Measurements from ENCODE around the gene CLSTN2. TPM values are rescaled to one million over a fixed set of nuclear protein-coding genes. Genes with fewer than 3 reads are reported as not detected.

CLSTN2 gene
- total and polyA plus RNA-seq, 2 donors from 2014 or later = 2.0 to 12.0 TPM

DNA sequence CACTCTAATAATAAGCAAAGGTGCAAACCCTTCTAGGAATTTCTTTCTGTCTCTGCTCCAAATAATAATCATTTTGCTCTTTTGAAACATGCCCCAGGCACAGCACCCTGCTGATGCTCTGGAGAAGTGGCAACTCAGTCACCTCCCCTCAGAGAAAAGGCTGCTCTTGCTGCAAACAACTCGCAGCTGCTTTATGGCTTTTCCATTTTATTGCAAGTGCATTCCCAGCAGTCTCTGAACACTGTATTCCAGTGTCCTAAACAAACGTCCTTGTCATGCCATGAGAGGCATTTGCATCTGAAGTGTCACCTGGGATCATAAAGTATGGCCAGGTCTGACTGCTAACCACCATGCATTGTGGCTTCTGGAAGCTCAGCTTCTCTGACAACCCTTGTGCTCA, 384.8 kb downstream of the CLSTN2 start:
- intact Hi-C loops (cut with DNase I) = no loop called here
- Histone ChIP-seq H3K4me3 (ENCODE audit: low read length in 3 of 3) (no peak overlapping the region), H3K36me3 (ENCODE audit: control insufficient read depth in 2 of 3, insufficient read depth in 3 of 3, low read length in 3 of 3) (no peaks in the 10 kb centered on the region), H3K27me3 (ENCODE audit: control insufficient read depth, insufficient read depth, low read length) (no peaks in the 10 kb centered on the region), H3K9ac (ENCODE audit: low read length in 3 of 3) (no peak overlapping the region), H3K27ac (ENCODE audit: low read depth in 2 of 2, low read length in 2 of 2) (no peak overlapping the region), H3K9me3 (ENCODE audit: control insufficient read depth in 2 of 3, insufficient read depth in 1 of 3, low read length in 3 of 3) (no peaks in the 10 kb centered on the region), H3K4me1 (ENCODE audit: control insufficient read depth in 2 of 3, insufficient read depth in 2 of 3, low read depth in 1 of 3, low read length in 3 of 3) (no peaks in the 10 kb centered on the region)
- DNase-seq (no peak), FAIRE-seq (no peak)
- TF ChIP-seq CTCF (IDR thresholded peaks at IDR 0.05; ENCODE audit: borderline replicate concordance, extremely low read depth, insufficient read depth) = no peak

DNA sequence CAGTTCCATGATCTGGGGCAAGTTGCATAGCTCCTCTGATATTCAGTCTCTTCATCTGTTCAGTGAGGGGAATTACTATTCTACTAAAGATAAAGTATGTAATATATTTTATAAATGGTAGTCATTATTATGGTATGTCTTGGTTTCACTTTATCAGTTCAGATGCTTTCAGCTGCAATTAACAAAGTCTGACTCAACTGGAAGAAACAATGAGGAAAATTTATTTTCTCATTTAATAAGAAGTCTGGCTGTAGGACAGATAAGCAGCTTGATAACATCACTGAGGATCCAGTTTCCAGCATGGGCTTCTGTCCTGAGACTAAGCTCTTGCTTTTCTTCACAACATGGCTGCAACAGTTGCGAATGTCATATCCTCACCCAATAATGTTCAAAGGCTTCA, 388.6 kb downstream of the CLSTN2 start:
- H3K27me3 ChIP-seq (ENCODE audit: control insufficient read depth, insufficient read depth, low read length) = no peaks in the 10 kb centered on the region
- no peak overlapping the region for H3K9ac ChIP-seq (ENCODE audit: low read length in 3 of 3)
- intact Hi-C loops (cut with DNase I) = no loop called here
- no peaks in the 10 kb centered on the region for H3K36me3 ChIP-seq (ENCODE audit: control insufficient read depth in 2 of 3, insufficient read depth in 3 of 3, low read length in 3 of 3)
- no peaks in the 10 kb centered on the region for H3K4me1 ChIP-seq (ENCODE audit: control insufficient read depth in 2 of 3, insufficient read depth in 2 of 3, low read depth in 1 of 3, low read length in 3 of 3)
- TF ChIP-seq CTCF (IDR thresholded peaks at IDR 0.05; ENCODE audit: borderline replicate concordance, extremely low read depth, insufficient read depth) = no peak
- H3K9me3 ChIP-seq (ENCODE audit: control insufficient read depth in 2 of 3, insufficient read depth in 1 of 3, low read length in 3 of 3) = no peaks in the 10 kb centered on the region
- DNase-seq (no peak), FAIRE-seq (no peak)
- no peak overlapping the region for H3K27ac ChIP-seq (ENCODE audit: low read depth in 2 of 2, low read length in 2 of 2)
- no peak overlapping the region for H3K4me3 ChIP-seq (ENCODE audit: low read length in 3 of 3)

GRCh38 chr3:140332131-140332530, 397.1 kb downstream of the CLSTN2 start:
- H3K27me3 ChIP-seq (ENCODE audit: control insufficient read depth, insufficient read depth, low read length) = no peaks in the 10 kb centered on the region
- DNase-seq (no peak), FAIRE-seq (no peak)
- H3K9me3 ChIP-seq (ENCODE audit: control insufficient read depth in 2 of 3, insufficient read depth in 1 of 3, low read length in 3 of 3) = no peaks in the 10 kb centered on the region
- H3K4me1 ChIP-seq (ENCODE audit: control insufficient read depth in 2 of 3, insufficient read depth in 2 of 3, low read depth in 1 of 3, low read length in 3 of 3) = no peaks in the 10 kb centered on the region
- TF ChIP-seq CTCF (IDR thresholded peaks at IDR 0.05; ENCODE audit: borderline replicate concordance, extremely low read depth, insufficient read depth) = no peak
- H3K36me3 ChIP-seq (ENCODE audit: control insufficient read depth in 2 of 3, insufficient read depth in 3 of 3, low read length in 3 of 3) = no peaks in the 10 kb centered on the region
- no peak overlapping the region for H3K4me3 ChIP-seq (ENCODE audit: low read length in 3 of 3)
- intact Hi-C loops (cut with DNase I) = no loop called here
- H3K9ac ChIP-seq (ENCODE audit: low read length in 3 of 3) = no peak overlapping the region
- H3K27ac ChIP-seq (ENCODE audit: low read depth in 2 of 2, low read length in 2 of 2) = no peak overlapping the region

Measured in kidney (tissue), 14 donors.